WERI-Rb-1 (cell line): Measurements from ENCODE around the gene TSHZ3.
A peak's percentile ranks its signal among the peaks of the same experiment; 100 is the strongest.

Experiments
- DNase-seq: peaks from one replicate; pipeline ENCODE4 v3.0.0-alpha.2; 2020
- H3K27ac ChIP-seq: fragments of 250-450 bp; sonication (Bioruptor Pico); 2 replicates; pipeline ENCODE4 v1.5.1; 2020; ENCODE audit warnings: mild to moderate bottlenecking, moderate library complexity
- H3K27me3 ChIP-seq: fragments of 250-450 bp; sonication (Bioruptor Pico); 2 replicates; pipeline ENCODE4 v1.5.1; 2021; ENCODE audit warnings: mild to moderate bottlenecking, low read depth, moderate library complexity; ENCODE audit not compliant: insufficient read depth, severe bottlenecking
- H3K36me3 ChIP-seq: fragments of 250-450 bp; sonication (Bioruptor Pico); 2 replicates; pipeline ENCODE4 v1.5.1; 2020; ENCODE audit warnings: mild to moderate bottlenecking, moderate library complexity
- H3K4me3 ChIP-seq: 2 replicates; pipeline ENCODE4 v1.5.1; 2011; ENCODE audit warnings: low read depth, mild to moderate bottlenecking, control low read depth, low read length
- H3K9me3 ChIP-seq: fragments of 250-450 bp; sonication (Bioruptor Pico); 2 replicates; pipeline ENCODE4 v1.5.1; 2021; ENCODE audit warnings: mild to moderate bottlenecking, moderate library complexity; ENCODE audit not compliant: severe bottlenecking
- CTCF ChIP-seq: IDR thresholded peaks from 2 replicates; pipeline ENCODE4 v1.5.1; 2011; ENCODE audit warnings: low read depth, mild to moderate bottlenecking, control low read depth, inconsistent platforms, low read length

The TSHZ3 gene

GRCh38 chr19:31350693-31351055 lies 1.4 kb upstream of the TSHZ3 start:
- Histone ChIP-seq H3K27me3 (peaks cover 5% of the 10 kb centered on the region), H3K4me3 (peak overlapping the region; percentile 77), H3K36me3 (no peaks in the 10 kb centered on the region), H3K9me3 (no peaks in the 10 kb centered on the region), H3K27ac (peak overlapping the region; percentile 72)
- DNase-seq, result peak; percentile 35
- no peak for TF ChIP-seq CTCF

GRCh38 chr19:31350033-31350692 lies 927 bp upstream of the TSHZ3 start:
- H3K27me3 ChIP-seq, result peaks cover 5% of the 10 kb centered on the region

GRCh38 chr19:31348481-31349159 lies 616 bp downstream of the TSHZ3 start:
- Histone ChIP-seq H3K9me3 (no peaks in the 10 kb centered on the region), H3K27me3 (peaks cover 5% of the 10 kb centered on the region), H3K4me3 (peak overlapping the region; percentile 77), H3K36me3 (no peaks in the 10 kb centered on the region), H3K27ac (no peak overlapping the region)
- no peak for TF ChIP-seq CTCF
- DNase-seq, result peak; percentile 28

More at GRCh38 chr19:31350033-31350692, 927 bp upstream of the TSHZ3 start:
- no peak for TF ChIP-seq CTCF
- DNase-seq, result peak; percentile 17
- H3K4me3 ChIP-seq, result peak overlapping the region; percentile 77
- peak overlapping the region; percentile 72 for H3K27ac ChIP-seq
- H3K9me3 ChIP-seq, result no peaks in the 10 kb centered on the region
- no peaks in the 10 kb centered on the region for H3K36me3 ChIP-seq

- no peak overlapping the region for H3K27ac ChIP-seq
- H3K27me3 ChIP-seq, result peaks cover 5% of the 10 kb centered on the region
- no peaks in the 10 kb centered on the region for H3K9me3 ChIP-seq
- no peak overlapping the region for H3K4me3 ChIP-seq
- no peaks in the 10 kb centered on the region for H3K36me3 ChIP-seq
- TF ChIP-seq CTCF, result no peak
- DNase-seq, result no peak
These were observed 1.3 kb downstream of the TSHZ3 start for GRCh38 chr19:31347828-31348392.

DNA sequence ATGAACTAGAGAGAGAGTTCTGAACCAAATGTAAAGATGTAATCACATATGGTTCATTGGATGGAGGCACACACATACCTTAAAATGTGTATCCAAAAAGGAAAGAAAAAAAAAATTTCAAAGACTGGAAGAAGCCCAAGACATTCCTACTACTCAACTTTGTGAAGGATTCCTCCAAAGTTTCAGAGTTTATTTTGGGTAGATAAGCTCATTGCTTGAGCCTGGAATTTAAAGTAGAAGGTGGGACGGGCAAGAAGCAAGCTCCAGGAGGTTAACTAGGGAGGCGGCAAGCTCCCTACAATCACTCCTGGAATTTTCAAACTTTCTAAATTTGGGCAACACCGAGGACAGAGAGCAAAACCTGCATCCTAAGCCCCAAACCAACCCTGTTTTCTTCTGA lies 1.9 kb downstream of the TSHZ3 start:
- Histone ChIP-seq H3K27ac (no peak overlapping the region), H3K9me3 (no peaks in the 10 kb centered on the region), H3K36me3 (no peaks in the 10 kb centered on the region), H3K27me3 (peaks cover 5% of the 10 kb centered on the region), H3K4me3 (no peak overlapping the region)
- no peak for TF ChIP-seq CTCF
- DNase-seq, result no peak
